Immature natural killer cell (primary cell): ENCODE data around the gene PAAF1. TPM values are rescaled to one million over a fixed set of nuclear protein-coding genes. Genes with fewer than 3 reads are reported as not detected.

ENCODE experiments used
- DNase-seq, 3 donors: peaks; one replicate each; pipeline ENCODE4 v3.0.0; 2022; ENCODE audit warnings: mixed read lengths in 1 of 3
- H3K27ac Mint-ChIP-seq, 6 donors: one replicate each; pipeline ENCODE4 v1.8.0; 2020; ENCODE audit warnings: mixed read lengths in 6 of 6, mild to moderate bottlenecking in 5 of 6, inconsistent platforms in 4 of 6, moderate library complexity in 3 of 6
- H3K27me3 Mint-ChIP-seq, 3 donors: one replicate each; pipeline ENCODE4 v1.8.0; 2020 to 2021; ENCODE audit warnings: low read depth in 3 of 3, mild to moderate bottlenecking in 3 of 3, mixed read lengths in 3 of 3, moderate library complexity in 3 of 3, inconsistent platforms in 1 of 3
- H3K36me3 Mint-ChIP-seq, 3 donors: one replicate each; pipeline ENCODE4 v1.8.0; 2020; ENCODE audit warnings: mixed read lengths in 3 of 3, inconsistent platforms in 2 of 3, mild to moderate bottlenecking in 2 of 3
- H3K4me1 Mint-ChIP-seq, 2 donors: one replicate each; pipeline ENCODE4 v1.8.0; 2020; ENCODE audit warnings: inconsistent platforms in 2 of 2, mild to moderate bottlenecking in 2 of 2, mixed read lengths in 2 of 2, moderate library complexity in 1 of 2
- H3K4me3 Mint-ChIP-seq, 5 donors: one replicate each; pipeline ENCODE4 v1.8.0; 2020; ENCODE audit warnings: mild to moderate bottlenecking in 5 of 5, mixed read lengths in 5 of 5, inconsistent platforms in 3 of 5, moderate library complexity in 3 of 5
- H3K9me3 Mint-ChIP-seq, 6 donors: one replicate each; pipeline ENCODE4 v1.8.0; 2020; ENCODE audit warnings: mild to moderate bottlenecking in 6 of 6, mixed read lengths in 6 of 6, inconsistent platforms in 4 of 6, moderate library complexity in 3 of 6
- polyA plus RNA-seq, 3 donors: library from polyadenylated mRNA; unstranded; fragments of 300-500 nt; fragmentation: Illumina TruSeq; gene quantifications; one replicate each; pipeline ENCODE4 v1.2.3, GENCODE V29; 2021

PAAF1 gene
- 10 to 100 TPM; 10.7 to 21.5 (median 14.0) TPM for polyA plus RNA-seq

GRCh38 chr11:73876424-73877310 is at the start of gene PAAF1, which contains the start of gene COA4:
TSS of gene PAAF1 (plus strand) at chr11:73876999. CDS start at chr11:73877022, 23 bp downstream.
TSS of gene COA4 (minus strand) at chr11:73876846. CDS start at chr11:73873378, 3,468 bp downstream.
- Mint-ChIP-seq H3K27ac (peak within 1 kb of the TSS; percentile 89 to 99 (median 99)), H3K9me3 (no peaks in the 10 kb centered on the region), H3K36me3 (peaks cover under 1 to 7% (median under 1%) of the 10 kb centered on the region in 3 donors), H3K27me3 (peaks cover 3 to 7% (median 4%) of the 10 kb centered on the region in 3 donors), H3K4me3 (peak within 1 kb of the TSS; percentile 95 to 100 (median 97)), H3K4me1 (peaks cover 34 to 43% of the 10 kb centered on the region in 2 donors)
- peak; percentile 92 to 94 (median 93) for DNase-seq

- no peaks in the 10 kb centered on the region for H3K9me3 Mint-ChIP-seq
- no peak for DNase-seq
- H3K27me3 Mint-ChIP-seq, result peaks cover 0 to 4% (median 4%) of the 10 kb centered on the region in 3 donors
- H3K4me3 Mint-ChIP-seq, result no peak overlapping the region
- peaks cover 14 to 37% (median 25%) of the 10 kb centered on the region in 3 donors for H3K36me3 Mint-ChIP-seq
- no peaks in the 10 kb centered on the region for H3K4me1 Mint-ChIP-seq
- peak overlapping the region in 1 of 6 donors; percentile 16 for H3K27ac Mint-ChIP-seq
Measured at GRCh38 chr11:73830261-73830660, 46.5 kb upstream of the PAAF1 start.

GRCh38 chr11:73833067-73833466 is 43.7 kb upstream of the PAAF1 start:
- Mint-ChIP-seq H3K4me1 (no peaks in the 10 kb centered on the region), H3K9me3 (no peaks in the 10 kb centered on the region), H3K27ac (no peak overlapping the region), H3K27me3 (peaks cover 0 to 5% (median 4%) of the 10 kb centered on the region in 3 donors), H3K36me3 (peaks cover 12 to 27% (median 18%) of the 10 kb centered on the region in 3 donors), H3K4me3 (no peak overlapping the region)
- no peak for DNase-seq

GRCh38 chr11:73838443-73839122 is 38.2 kb upstream of the PAAF1 start:
- no peaks in the 10 kb centered on the region for H3K4me1 Mint-ChIP-seq
- DNase-seq, result no peak
- peaks cover 0 to 2% (median 0%) of the 10 kb centered on the region in 3 donors for H3K27me3 Mint-ChIP-seq
- H3K36me3 Mint-ChIP-seq, result peaks cover 0 to 20% (median 4%) of the 10 kb centered on the region in 3 donors
- no peak overlapping the region for H3K4me3 Mint-ChIP-seq
- H3K27ac Mint-ChIP-seq, result no peak overlapping the region
- no peaks in the 10 kb centered on the region for H3K9me3 Mint-ChIP-seq

GRCh38 chr11:73839123-73839457 is 37.7 kb upstream of the PAAF1 start:
- H3K4me1 Mint-ChIP-seq, result no peaks in the 10 kb centered on the region
- H3K27ac Mint-ChIP-seq, result no peak overlapping the region
- no peak overlapping the region for H3K4me3 Mint-ChIP-seq
- H3K27me3 Mint-ChIP-seq, result peaks cover 0 to 2% (median 0%) of the 10 kb centered on the region in 3 donors
- no peaks in the 10 kb centered on the region for H3K9me3 Mint-ChIP-seq
- DNase-seq, result no peak
- peaks cover 0 to 18% (median 4%) of the 10 kb centered on the region in 3 donors for H3K36me3 Mint-ChIP-seq

- H3K27ac Mint-ChIP-seq, result no peak overlapping the region
- DNase-seq, result no peak
- no peaks in the 10 kb centered on the region for H3K27me3 Mint-ChIP-seq
- H3K36me3 Mint-ChIP-seq, result peaks cover under 1 to 28% (median 25%) of the 10 kb centered on the region in 3 donors
- H3K4me1 Mint-ChIP-seq, result no peaks in the 10 kb centered on the region
- H3K9me3 Mint-ChIP-seq, result no peaks in the 10 kb centered on the region
- no peak overlapping the region for H3K4me3 Mint-ChIP-seq
Measured at GRCh38 chr11:73851046-73851764, 25.6 kb upstream of the PAAF1 start.

GRCh38 chr11:73852049-73852448 is 24.8 kb upstream of the PAAF1 start:
- no peaks in the 10 kb centered on the region for H3K9me3 Mint-ChIP-seq
- no peaks in the 10 kb centered on the region for H3K27me3 Mint-ChIP-seq
- peaks cover 0 to 23% (median 21%) of the 10 kb centered on the region in 3 donors for H3K36me3 Mint-ChIP-seq
- H3K4me1 Mint-ChIP-seq, result no peaks in the 10 kb centered on the region
- no peak for DNase-seq
- H3K4me3 Mint-ChIP-seq, result no peak overlapping the region
- no peak overlapping the region for H3K27ac Mint-ChIP-seq

GRCh38 chr11:73854680-73855079 is 22.1 kb upstream of the PAAF1 start:
- no peaks in the 10 kb centered on the region for H3K27me3 Mint-ChIP-seq
- H3K27ac Mint-ChIP-seq, result no peak overlapping the region
- no peaks in the 10 kb centered on the region for H3K4me1 Mint-ChIP-seq
- H3K36me3 Mint-ChIP-seq, result peaks cover 0 to 20% (median 14%) of the 10 kb centered on the region in 3 donors
- DNase-seq, result no peak
- no peak overlapping the region for H3K4me3 Mint-ChIP-seq
- H3K9me3 Mint-ChIP-seq, result no peaks in the 10 kb centered on the region

GRCh38 chr11:73856031-73856567 is 20.7 kb upstream of the PAAF1 start:
- no peaks in the 10 kb centered on the region for H3K9me3 Mint-ChIP-seq
- H3K4me1 Mint-ChIP-seq, result no peaks in the 10 kb centered on the region
- no peak for DNase-seq
- peak overlapping the region in 1 of 6 donors; percentile 38 for H3K27ac Mint-ChIP-seq
- H3K36me3 Mint-ChIP-seq, result peaks cover 0 to 24% (median 21%) of the 10 kb centered on the region in 3 donors
- no peaks in the 10 kb centered on the region for H3K27me3 Mint-ChIP-seq
- no peak overlapping the region for H3K4me3 Mint-ChIP-seq

- Mint-ChIP-seq H3K27ac (no peak overlapping the region), H3K27me3 (no peaks in the 10 kb centered on the region), H3K9me3 (no peaks in the 10 kb centered on the region), H3K4me1 (no peaks in the 10 kb centered on the region), H3K36me3 (peaks cover 4 to 32% (median 24%) of the 10 kb centered on the region in 3 donors), H3K4me3 (no peak overlapping the region)
- DNase-seq, result no peak
Measured at GRCh38 chr11:73859671-73860070, 17.1 kb upstream of the PAAF1 start.

- H3K9me3 Mint-ChIP-seq, result no peaks in the 10 kb centered on the region
- no peak for DNase-seq
- H3K4me3 Mint-ChIP-seq, result no peak overlapping the region
- no peaks in the 10 kb centered on the region for H3K27me3 Mint-ChIP-seq
- H3K36me3 Mint-ChIP-seq, result peaks cover 7 to 34% (median 24%) of the 10 kb centered on the region in 3 donors
- no peaks in the 10 kb centered on the region for H3K4me1 Mint-ChIP-seq
- no peak overlapping the region for H3K27ac Mint-ChIP-seq
Measured at GRCh38 chr11:73860202-73860601, 16.6 kb upstream of the PAAF1 start.

GRCh38 chr11:73862986-73863385 is 13.8 kb upstream of the PAAF1 start:
- no peaks in the 10 kb centered on the region for H3K27me3 Mint-ChIP-seq
- DNase-seq, result no peak
- H3K4me1 Mint-ChIP-seq, result no peaks in the 10 kb centered on the region
- H3K9me3 Mint-ChIP-seq, result no peaks in the 10 kb centered on the region
- H3K27ac Mint-ChIP-seq, result no peak overlapping the region
- H3K4me3 Mint-ChIP-seq, result no peak overlapping the region
- H3K36me3 Mint-ChIP-seq, result peaks cover 10 to 36% (median 24%) of the 10 kb centered on the region in 3 donors

- H3K36me3 Mint-ChIP-seq, result peaks cover 10 to 22% (median 13%) of the 10 kb centered on the region in 3 donors
- no peak for DNase-seq
- H3K27me3 Mint-ChIP-seq, result no peaks in the 10 kb centered on the region
- H3K27ac Mint-ChIP-seq, result no peak overlapping the region
- H3K9me3 Mint-ChIP-seq, result no peaks in the 10 kb centered on the region
- no peak overlapping the region for H3K4me3 Mint-ChIP-seq
- H3K4me1 Mint-ChIP-seq, result no peaks in the 10 kb centered on the region
Measured at GRCh38 chr11:73866095-73866579, 10.7 kb upstream of the PAAF1 start.
